ENCODE measurements around the gene RBMS1. TPM values are rescaled to one million over a fixed set of nuclear protein-coding genes. Genes with fewer than 3 reads are reported as not detected.

RBMS1 gene
- total RNA-seq, 1 donor from 2014 or later = 51.1 TPM

- Histone ChIP-seq H3K36me3 (no peaks in the 10 kb centered on the region), H3K4me3 (no peak overlapping the region), H3K27ac (no peak overlapping the region), H3K27me3 (no peaks in the 10 kb centered on the region), H3K4me1 (peaks cover 0 to 16% of the 10 kb centered on the region in 2 donors), H3K9me3 (no peaks in the 10 kb centered on the region)
- TF ChIP-seq CTCF (IDR thresholded peaks at IDR 0.05) = no peak
- intact Hi-C loops (cut with DNase I) = no loop called here
- no peak for DNase-seq (ENCODE audit: low spot score in 2 of 2)
Observed at GRCh38 chr2:160534249-160534648, 40.6 kb upstream of the RBMS1 start.

GRCh38 chr2:160533482-160533881 lies 39.9 kb upstream of the RBMS1 start:
- H3K4me1 ChIP-seq = peaks cover 0 to 16% of the 10 kb centered on the region in 2 donors
- H3K27ac ChIP-seq = no peak overlapping the region

GRCh38 chr2:160532388-160532787 lies 38.8 kb upstream of the RBMS1 start:
- peaks cover 0 to 16% of the 10 kb centered on the region in 2 donors for H3K4me1 ChIP-seq
- H3K27me3 ChIP-seq = no peaks in the 10 kb centered on the region
- intact Hi-C loops (cut with DNase I) = no loop called here
- no peaks in the 10 kb centered on the region for H3K36me3 ChIP-seq
- H3K9me3 ChIP-seq = no peaks in the 10 kb centered on the region
- H3K4me3 ChIP-seq = no peak overlapping the region
- TF ChIP-seq CTCF (IDR thresholded peaks at IDR 0.05) = no peak
- no peak for DNase-seq (ENCODE audit: low spot score in 2 of 2)
- H3K27ac ChIP-seq = no peak overlapping the region

More at GRCh38 chr2:160533482-160533881, 39.9 kb upstream of the RBMS1 start:
- Histone ChIP-seq H3K9me3 (no peaks in the 10 kb centered on the region), H3K36me3 (no peaks in the 10 kb centered on the region), H3K4me3 (no peak overlapping the region), H3K27me3 (no peaks in the 10 kb centered on the region)
- intact Hi-C loops (cut with DNase I) = no loop called here
- TF ChIP-seq CTCF (IDR thresholded peaks at IDR 0.05) = no peak
- no peak for DNase-seq (ENCODE audit: low spot score in 2 of 2)

- DNase-seq (ENCODE audit: low spot score in 2 of 2) = no peak
Observed at GRCh38 chr2:160522951-160523710, 29.5 kb upstream of the RBMS1 start.

GRCh38 chr2:160517731-160518130 lies 24.1 kb upstream of the RBMS1 start:
- Histone ChIP-seq H3K36me3 (no peaks in the 10 kb centered on the region), H3K9me3 (no peaks in the 10 kb centered on the region), H3K4me1 (no peaks in the 10 kb centered on the region), H3K4me3 (no peak overlapping the region), H3K27ac (no peak overlapping the region), H3K27me3 (no peaks in the 10 kb centered on the region)
- intact Hi-C loops (cut with DNase I) = no loop called here
- no peak for TF ChIP-seq CTCF (IDR thresholded peaks at IDR 0.05)
- no peak for DNase-seq (ENCODE audit: low spot score in 2 of 2)

More at GRCh38 chr2:160522951-160523710, 29.5 kb upstream of the RBMS1 start:
- Histone ChIP-seq H3K4me1 (no peaks in the 10 kb centered on the region), H3K9me3 (no peaks in the 10 kb centered on the region), H3K36me3 (no peaks in the 10 kb centered on the region), H3K27ac (no peak overlapping the region), H3K4me3 (no peak overlapping the region), H3K27me3 (no peaks in the 10 kb centered on the region)
- no peak for TF ChIP-seq CTCF (IDR thresholded peaks at IDR 0.05)
- intact Hi-C loops (cut with DNase I) = no loop called here
